HepG2 (cell line): ENCODE data around the gene IHH. TPM values are rescaled to one million over a fixed set of nuclear protein-coding genes. Genes with fewer than 3 reads are reported as not detected.

Source experiments
- E2F5 ChIP-seq: sonication (generic); formaldehyde crosslinking; conservative IDR thresholded peaks from 2 replicates; pipeline ENCODE4 v1.4.0; 2020; ENCODE audit warnings: missing genetic modification reagents
- ESRRA ChIP-seq: sonication (generic); formaldehyde crosslinking; IDR thresholded peaks from 2 replicates; pipeline ENCODE4 v1.5.1; 2020; ENCODE audit warnings: mild to moderate bottlenecking, low read depth, missing genetic modification reagents
- HINFP ChIP-seq: sonication (generic); formaldehyde crosslinking; IDR thresholded peaks from 2 replicates; pipeline ENCODE4 v1.4.0; 2020; ENCODE audit warnings: low read depth, mild to moderate bottlenecking, missing genetic modification reagents
- ONECUT2 ChIP-seq: sonication (generic); formaldehyde crosslinking; IDR thresholded peaks from 2 replicates; pipeline ENCODE4 v1.4.0; 2020; ENCODE audit warnings: missing genetic modification reagents
- POLR2AphosphoS5 ChIP-seq: IDR thresholded peaks from 2 replicates; pipeline ENCODE4 v1.6.1; 2012; ENCODE audit warnings: low read depth, low read length
- RFX5 ChIP-seq: IDR thresholded peaks from 2 replicates; pipeline ENCODE4 v1.6.1; 2011; ENCODE audit warnings: low read depth, low read length, improper control_type of control experiment
- TEAD3 ChIP-seq: optimal IDR thresholded peaks from 2 replicates; pipeline ENCODE3; 2016; ENCODE audit warnings: borderline replicate concordance
- TERF1 ChIP-seq: sonication (generic); formaldehyde crosslinking; IDR thresholded peaks from 2 replicates; pipeline ENCODE4 v1.8.0; 2022; ENCODE audit warnings: mild to moderate bottlenecking, missing genetic modification reagents, moderate library complexity
- XBP1 ChIP-seq: sonication (generic); formaldehyde crosslinking; IDR thresholded peaks from 2 replicates; pipeline ENCODE4 v1.5.0; 2020; ENCODE audit warnings: missing genetic modification reagents
- ZMAT3 ChIP-seq: sonication (generic); formaldehyde crosslinking; conservative IDR thresholded peaks from 2 replicates; pipeline ENCODE4 v1.7.0; 2021; ENCODE audit warnings: missing genetic modification reagents
- ZNF142 ChIP-seq: sonication (generic); formaldehyde crosslinking; IDR thresholded peaks from 2 replicates; pipeline ENCODE4 v1.4.0; 2020; ENCODE audit warnings: missing genetic modification reagents
- ZNF34 ChIP-seq: sonication (generic); formaldehyde crosslinking; IDR thresholded peaks from 2 replicates; pipeline ENCODE4 v1.4.0; 2020; ENCODE audit warnings: mild to moderate bottlenecking, missing genetic modification reagents, borderline replicate concordance
- ZNF598 ChIP-seq: sonication (generic); formaldehyde crosslinking; IDR thresholded peaks from 2 replicates; pipeline ENCODE4 v1.5.1; 2020; ENCODE audit warnings: mild to moderate bottlenecking, missing genetic modification reagents, borderline replicate concordance
- ZSCAN12 ChIP-seq: sonication (generic); formaldehyde crosslinking; IDR thresholded peaks from 2 replicates; pipeline ENCODE4 v1.9.0; 2021; ENCODE audit warnings: mild to moderate bottlenecking, missing genetic modification reagents
- polyA plus RNA-seq, 8 experiments: library from polyadenylated mRNA; depleted of rRNA in 3 of 8; stranded (reverse) in 7 of 8; unstranded in 1 of 8; fragments of >200 nt; fragmentation: Illumina TruSeq in 4 of 8; extraction: Trizol in 4 of 8; gene quantifications; 2 replicates each; pipeline versions ENCODE4 v1.2.1 to v1.2.3, GENCODE V29; 2011 to 2016; ENCODE audit warnings: low read depth in 4 of 8, missing spikeins in 1 of 8, mixed read lengths in 1 of 8; ENCODE audit not compliant: insufficient read depth in 1 of 8
- total RNA-seq, 5 experiments: library from RNA; depleted of rRNA; stranded (reverse); fragments of >200 nt; fragmentation: Illumina TruSeq; extraction: Trizol; gene quantifications; 2 replicates each; pipeline ENCODE4 v1.2.3, GENCODE V29; 2016; ENCODE audit warnings: low read depth in 1 of 5
- TF ChIP-seq, protein P1 (sequence below): sonication (generic); formaldehyde crosslinking; IDR thresholded peaks from 2 replicates; pipeline ENCODE4 v1.5.1; 2020; ENCODE audit warnings: missing genetic modification reagents, mild to moderate bottlenecking, borderline replicate concordance
- TF ChIP-seq, protein P2 (sequence below): IDR thresholded peaks from 2 replicates; pipeline ENCODE4 v1.6.1; 2012; ENCODE audit warnings: inconsistent platforms

Gene IHH
- total and polyA plus RNA-seq, 2 of the 13 experiments (the other 11 are each of a cell fraction or from before 2014, with no cell fraction given), result 0.42 TPM; not detected in 1

DNA sequence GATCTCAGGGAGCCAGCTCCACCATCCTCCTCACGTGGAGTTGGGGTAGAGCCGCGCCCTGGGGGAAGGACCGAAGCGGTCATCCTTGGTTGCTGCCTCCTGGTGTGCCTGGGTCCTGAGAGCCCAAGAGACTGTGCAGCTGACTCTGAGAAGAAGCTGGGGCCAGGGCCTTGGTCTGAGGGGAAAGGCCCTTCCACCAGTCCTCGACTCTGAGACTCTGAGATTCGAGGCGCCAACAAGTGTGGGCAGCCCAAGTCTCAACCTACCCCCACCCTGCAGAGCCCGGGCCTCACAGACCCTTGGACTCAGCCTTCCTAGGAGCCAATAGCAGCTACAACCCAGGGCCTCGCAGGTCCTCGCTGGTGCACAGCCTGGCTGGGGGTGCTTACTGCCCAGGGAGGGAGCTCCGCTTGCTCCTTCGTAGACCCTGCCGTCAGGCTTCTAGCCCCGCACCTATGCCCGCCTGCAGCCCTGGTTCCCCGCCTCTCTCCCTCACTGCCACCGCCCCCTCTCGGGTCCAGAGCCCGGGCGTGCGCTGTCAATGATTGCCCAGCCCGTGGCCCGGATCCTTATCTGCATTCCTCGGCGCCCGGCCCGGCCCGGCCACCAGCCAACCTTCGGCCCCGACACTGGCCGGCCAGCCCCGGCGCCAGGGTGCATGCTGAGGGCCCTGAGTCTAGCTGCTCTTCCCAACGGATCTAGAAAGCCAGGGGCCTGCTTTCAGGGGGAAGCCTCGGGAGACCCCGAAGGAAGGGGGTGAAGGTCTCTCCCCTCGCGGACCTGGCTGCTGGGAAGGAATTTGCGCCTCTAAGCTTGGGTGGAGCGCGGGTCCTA lies 2.0 kb downstream of the IHH start (continued):
- TF ChIP-seq ZNF142 (CRISPR knock-in tag), result no peak
- peak; percentile 96; the same call in 1 of the 2 replicates for TF ChIP-seq ZNF34 (CRISPR knock-in tag)
- TF ChIP-seq HINFP (CRISPR knock-in tag), result peak; percentile 84
- TF ChIP-seq TERF1 (CRISPR knock-in tag), result no peak
- TF ChIP-seq E2F5, result no peak
- TF ChIP-seq TEAD3, result peak; percentile 95
- TF ChIP-seq XBP1 (CRISPR knock-in tag), result no peak
- no peak for TF ChIP-seq POLR2AphosphoS5
- TF ChIP-seq, protein P1, sequence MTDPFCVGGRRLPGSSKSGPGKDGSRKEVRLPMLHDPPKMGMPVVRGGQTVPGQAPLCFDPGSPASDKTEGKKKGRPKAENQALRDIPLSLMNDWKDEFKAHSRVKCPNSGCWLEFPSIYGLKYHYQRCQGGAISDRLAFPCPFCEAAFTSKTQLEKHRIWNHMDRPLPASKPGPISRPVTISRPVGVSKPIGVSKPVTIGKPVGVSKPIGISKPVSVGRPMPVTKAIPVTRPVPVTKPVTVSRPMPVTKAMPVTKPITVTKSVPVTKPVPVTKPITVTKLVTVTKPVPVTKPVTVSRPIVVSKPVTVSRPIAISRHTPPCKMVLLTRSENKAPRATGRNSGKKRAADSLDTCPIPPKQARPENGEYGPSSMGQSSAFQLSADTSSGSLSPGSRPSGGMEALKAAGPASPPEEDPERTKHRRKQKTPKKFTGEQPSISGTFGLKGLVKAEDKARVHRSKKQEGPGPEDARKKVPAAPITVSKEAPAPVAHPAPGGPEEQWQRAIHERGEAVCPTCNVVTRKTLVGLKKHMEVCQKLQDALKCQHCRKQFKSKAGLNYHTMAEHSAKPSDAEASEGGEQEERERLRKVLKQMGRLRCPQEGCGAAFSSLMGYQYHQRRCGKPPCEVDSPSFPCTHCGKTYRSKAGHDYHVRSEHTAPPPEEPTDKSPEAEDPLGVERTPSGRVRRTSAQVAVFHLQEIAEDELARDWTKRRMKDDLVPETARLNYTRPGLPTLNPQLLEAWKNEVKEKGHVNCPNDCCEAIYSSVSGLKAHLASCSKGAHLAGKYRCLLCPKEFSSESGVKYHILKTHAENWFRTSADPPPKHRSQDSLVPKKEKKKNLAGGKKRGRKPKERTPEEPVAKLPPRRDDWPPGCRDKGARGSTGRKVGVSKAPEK, result peak; percentile 94; the same call in 1 of the 2 replicates
- no peak for TF ChIP-seq RFX5
- TF ChIP-seq ZMAT3 (CRISPR knock-in tag), result no peak; the same call in 1 of the 2 replicates
- peak; percentile 56; the same call in 1 of the 2 replicates for TF ChIP-seq ESRRA (CRISPR knock-in tag)
- TF ChIP-seq, protein P2, sequence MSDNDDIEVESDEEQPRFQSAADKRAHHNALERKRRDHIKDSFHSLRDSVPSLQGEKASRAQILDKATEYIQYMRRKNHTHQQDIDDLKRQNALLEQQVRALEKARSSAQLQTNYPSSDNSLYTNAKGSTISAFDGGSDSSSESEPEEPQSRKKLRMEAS, result peak; percentile 76
- TF ChIP-seq ONECUT2 (CRISPR knock-in tag), result no peak
- no peak; the same call in 1 of the 2 replicates for TF ChIP-seq ZNF598 (CRISPR knock-in tag)
- TF ChIP-seq ZSCAN12 (CRISPR knock-in tag), result no peak
